Karpas-422 (cell line): ENCODE results near the gene NHSL1. TPM values are rescaled to one million over a fixed set of nuclear protein-coding genes. Genes with fewer than 3 reads are reported as not detected.

Source experiments
- DNase-seq: peaks from one replicate; pipeline ENCODE4 v3.0.0-alpha.2; 2015
- H2AFZ ChIP-seq: fragments of 200-600 bp; sonication (generic); 2 replicates; pipeline ENCODE4 v1.6.1; 2014; ENCODE audit warnings: antibody characterized with exemption, low read length, mixed read lengths
- H3K27ac ChIP-seq: fragments of 200-600 bp; sonication (generic); 2 replicates; pipeline ENCODE4 v1.5.1; 2014; ENCODE audit warnings: mild to moderate bottlenecking, low read length, moderate library complexity
- H3K27me3 ChIP-seq: fragments of 200-600 bp; sonication (generic); 2 replicates; pipeline ENCODE4 v1.6.1; 2014; ENCODE audit warnings: low read length, mixed read lengths
- H3K36me3 ChIP-seq: fragments of 200-600 bp; sonication (generic); 2 replicates; pipeline ENCODE4 v1.6.1; 2014; ENCODE audit warnings: low read length, mixed read lengths; ENCODE audit not compliant: insufficient read depth
- H3K4me1 ChIP-seq: fragments of 200-600 bp; sonication (generic); 2 replicates; pipeline ENCODE4 v1.6.1; 2014; ENCODE audit warnings: mild to moderate bottlenecking, low read length, mixed read lengths
- H3K4me2 ChIP-seq: fragments of 200-600 bp; sonication (generic); 2 replicates; pipeline ENCODE4 v1.6.1; 2014; ENCODE audit warnings: low read length, low read depth, mild to moderate bottlenecking; ENCODE audit not compliant: poor library complexity, severe bottlenecking
- H3K4me3 ChIP-seq: fragments of 200-600 bp; sonication (generic); 2 replicates; pipeline ENCODE4 v1.5.1; 2014; ENCODE audit warnings: mild to moderate bottlenecking, antibody characterized with exemption, low read length, mixed read lengths
- H3K79me2 ChIP-seq: fragments of 200-600 bp; sonication (generic); 2 replicates; pipeline ENCODE4 v1.6.1; 2014; ENCODE audit warnings: mild to moderate bottlenecking, low read length, mixed read lengths
- H3K9ac ChIP-seq: fragments of 200-600 bp; sonication (generic); 2 replicates; pipeline ENCODE4 v1.6.0; 2014; ENCODE audit warnings: low read length
- H3K9me2 ChIP-seq: fragments of 200-600 bp; sonication (generic), shearing (Covaris generic); replicated peaks from 2 replicates; pipeline ENCODE4 v1.6.0; 2014; ENCODE audit warnings: mild to moderate bottlenecking, low read length, moderate library complexity; ENCODE audit not compliant: insufficient read depth
- H3K9me3 ChIP-seq: fragments of 300-700, 200-600 bp; sonication (generic); 2 replicates; pipeline ENCODE4 v1.6.1; 2014; ENCODE audit warnings: low read length, mixed read lengths
- H4K20me1 ChIP-seq: fragments of 200-600 bp; sonication (generic); 2 replicates; pipeline ENCODE4 v1.6.1; 2014; ENCODE audit warnings: mild to moderate bottlenecking, antibody characterized with exemption, low read length, low read depth; ENCODE audit not compliant: insufficient read depth
- total RNA-seq: library from RNA; depleted of rRNA; stranded (reverse); fragments of >200 nt; shearing (Covaris generic); gene quantifications from 2 replicates; pipeline ENCODE4 v1.2.3, GENCODE V29; 2014; ENCODE audit warnings: low replicate concordance

NHSL1 gene
- total RNA-seq, 1 experiment from 2014 or later = 2.6 TPM

DNA sequence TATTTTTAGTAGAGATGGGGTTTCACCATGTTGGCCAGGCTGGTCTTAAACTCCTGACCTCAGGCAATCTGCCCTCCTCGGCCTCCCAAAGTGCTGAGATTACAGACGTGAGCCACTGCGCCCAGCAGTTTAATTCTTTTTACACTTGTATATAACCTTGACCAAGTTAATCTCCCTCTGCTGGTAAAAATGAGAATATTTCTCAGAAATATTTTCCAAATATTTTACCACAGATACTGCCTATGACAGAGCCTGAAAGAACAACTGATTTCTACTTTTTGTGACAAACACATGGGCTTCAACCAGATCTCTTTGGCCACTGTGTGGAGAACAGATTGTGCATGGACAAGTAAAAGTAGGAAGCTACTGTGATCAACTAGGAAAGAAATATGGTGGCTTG lies 21.2 kb upstream of the NHSL1 start:
- Histone ChIP-seq H3K4me3 (no peak overlapping the region), H3K27me3 (no peaks in the 10 kb centered on the region), H3K4me1 (peaks cover 7% of the 10 kb centered on the region), H3K9ac (no peak overlapping the region), H3K79me2 (no peaks in the 10 kb centered on the region), H4K20me1 (no peaks in the 10 kb centered on the region), H3K4me2 (no peak overlapping the region), H3K27ac (no peak overlapping the region), H2AFZ (no peak overlapping the region), H3K36me3 (no peaks in the 10 kb centered on the region), H3K9me2 (no peaks in the 10 kb centered on the region), H3K9me3 (no peaks in the 10 kb centered on the region)
- peak; percentile 71 for DNase-seq

DNA sequence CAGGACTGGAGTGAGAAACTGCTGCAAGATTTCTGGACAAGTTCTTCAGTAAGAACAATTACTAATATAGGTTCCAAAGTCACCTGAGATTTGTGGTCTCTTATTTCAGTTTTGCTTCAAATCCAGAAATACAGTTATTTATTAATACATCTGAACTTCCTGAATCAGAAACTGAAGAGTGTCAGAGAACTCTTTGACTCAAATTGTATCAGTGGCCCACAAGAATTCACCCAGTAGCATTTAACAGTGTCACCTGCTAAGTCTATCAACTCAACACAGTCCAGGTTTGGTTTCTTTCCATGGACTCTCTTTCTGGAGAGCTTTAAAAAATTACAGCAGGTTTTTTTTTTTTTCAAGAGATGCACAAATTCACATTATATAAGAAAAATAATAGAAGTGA lies 18.8 kb upstream of the NHSL1 start:
- peaks cover 7% of the 10 kb centered on the region for H3K4me1 ChIP-seq
- no peaks in the 10 kb centered on the region for H3K36me3 ChIP-seq
- no peaks in the 10 kb centered on the region for H3K9me3 ChIP-seq
- no peak overlapping the region for H3K27ac ChIP-seq
- no peak overlapping the region for H3K4me2 ChIP-seq
- no peaks in the 10 kb centered on the region for H4K20me1 ChIP-seq
- no peak overlapping the region for H3K4me3 ChIP-seq
- H3K79me2 ChIP-seq = no peaks in the 10 kb centered on the region
- H3K9ac ChIP-seq = no peak overlapping the region
- H3K9me2 ChIP-seq = no peaks in the 10 kb centered on the region
- no peak overlapping the region for H2AFZ ChIP-seq
- H3K27me3 ChIP-seq = no peaks in the 10 kb centered on the region
- DNase-seq = no peak

DNA sequence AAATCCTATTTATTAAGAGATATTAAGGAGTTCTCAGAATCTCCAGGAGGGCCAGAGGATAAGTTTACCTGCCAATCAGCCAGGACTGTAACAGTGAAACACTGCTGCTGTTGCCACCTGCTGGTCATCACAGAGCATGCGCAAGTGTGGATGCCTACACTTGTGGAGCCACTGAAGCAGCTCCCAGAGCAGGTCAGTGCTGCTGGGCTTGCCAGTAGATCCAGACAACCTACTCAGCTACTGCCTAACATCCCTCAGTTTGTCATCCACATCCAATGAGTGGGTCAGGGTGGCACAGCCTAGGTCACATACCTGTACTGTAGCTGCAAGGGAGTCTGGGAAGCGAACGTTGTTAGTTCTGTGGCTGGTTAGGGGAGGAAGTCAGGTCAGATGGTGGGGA lies 18.3 kb upstream of the NHSL1 start:
- Histone ChIP-seq H3K9me3 (no peaks in the 10 kb centered on the region), H3K9me2 (no peaks in the 10 kb centered on the region), H4K20me1 (no peaks in the 10 kb centered on the region), H3K27me3 (no peaks in the 10 kb centered on the region), H3K79me2 (no peaks in the 10 kb centered on the region), H3K36me3 (no peaks in the 10 kb centered on the region), H2AFZ (no peak overlapping the region), H3K27ac (no peak overlapping the region), H3K4me2 (no peak overlapping the region), H3K4me1 (peaks cover 7% of the 10 kb centered on the region), H3K4me3 (no peak overlapping the region), H3K9ac (no peak overlapping the region)
- DNase-seq = peak; percentile 80

DNA sequence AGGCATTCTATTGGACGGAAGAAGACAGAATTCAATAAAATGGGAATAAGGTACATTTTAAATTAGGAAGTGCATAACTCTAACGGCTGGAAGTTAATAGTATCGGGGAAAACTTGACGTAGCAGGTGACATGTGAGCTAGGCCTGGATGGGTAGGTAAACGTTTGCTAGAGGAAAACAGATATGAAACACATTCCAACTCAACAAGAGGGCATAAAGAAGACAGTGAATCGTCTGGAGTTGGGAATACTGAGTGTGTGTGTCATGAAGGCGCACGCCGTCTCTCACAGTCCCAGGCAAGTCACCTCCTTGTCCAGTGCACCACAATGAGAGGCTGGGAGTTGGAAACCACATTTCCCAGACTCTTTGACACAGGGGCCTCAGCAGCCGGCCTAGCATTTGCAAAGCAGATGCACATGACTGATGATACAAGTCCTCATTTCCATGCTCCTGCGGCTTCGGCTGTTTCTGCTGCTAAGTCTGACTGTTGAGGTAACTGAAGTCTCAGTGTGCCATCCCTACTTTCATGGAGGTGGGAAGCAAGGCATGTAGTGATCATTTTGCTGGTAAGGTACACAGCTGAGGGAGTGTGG lies 16.5 kb upstream of the NHSL1 start:
- Histone ChIP-seq H2AFZ (0 out of 2 replicates have a peak overlapping the region, but pooled peaks have one; percentile 38), H3K27me3 (no peaks in the 10 kb centered on the region), H3K27ac (no peak overlapping the region), H4K20me1 (no peaks in the 10 kb centered on the region), H3K9me3 (no peaks in the 10 kb centered on the region), H3K4me1 (peaks cover 7% of the 10 kb centered on the region), H3K4me2 (no peak overlapping the region), H3K36me3 (no peaks in the 10 kb centered on the region), H3K79me2 (no peaks in the 10 kb centered on the region), H3K9me2 (no peaks in the 10 kb centered on the region), H3K4me3 (no peak overlapping the region), H3K9ac (no peak overlapping the region)
- no peak for DNase-seq

DNA sequence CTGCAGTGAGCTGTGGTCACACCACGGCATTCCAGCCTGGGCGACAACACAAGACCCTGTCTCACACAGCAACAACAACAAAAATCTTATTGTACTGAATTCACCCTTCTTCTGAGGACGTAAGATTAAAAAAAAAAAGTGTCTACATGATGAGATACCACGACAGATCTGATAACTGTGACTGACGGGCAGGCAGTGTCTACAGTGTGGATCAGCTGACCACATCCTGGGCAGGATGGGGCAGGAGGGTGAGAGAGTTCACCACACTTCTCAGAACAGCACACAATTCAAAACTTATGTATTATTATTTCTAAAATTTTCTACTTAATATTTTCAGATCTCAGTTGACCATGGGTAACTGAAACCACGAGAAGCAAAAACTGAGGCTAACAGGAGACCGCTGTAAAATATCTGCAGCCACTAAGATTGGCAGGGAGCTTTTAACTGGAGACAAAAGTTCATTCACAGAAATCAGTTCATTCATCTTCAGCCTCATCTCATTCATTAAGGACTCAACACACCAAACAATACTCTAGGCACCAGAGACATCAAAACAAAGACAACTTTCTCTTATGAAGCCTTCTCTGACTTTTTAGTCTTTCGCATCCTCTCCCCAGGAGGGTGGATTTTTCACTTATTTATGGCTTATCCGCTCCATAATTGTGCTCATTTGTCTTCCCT lies 15.7 kb upstream of the NHSL1 start:
- Histone ChIP-seq H3K4me2 (no peak overlapping the region), H3K27me3 (no peaks in the 10 kb centered on the region), H3K9ac (no peak overlapping the region), H3K4me3 (no peak overlapping the region), H2AFZ (no peak overlapping the region), H3K27ac (no peak overlapping the region), H3K4me1 (peaks cover 7% of the 10 kb centered on the region), H3K9me2 (no peaks in the 10 kb centered on the region), H3K9me3 (no peaks in the 10 kb centered on the region), H4K20me1 (no peaks in the 10 kb centered on the region), H3K36me3 (no peaks in the 10 kb centered on the region), H3K79me2 (no peaks in the 10 kb centered on the region)
- no peak for DNase-seq

DNA sequence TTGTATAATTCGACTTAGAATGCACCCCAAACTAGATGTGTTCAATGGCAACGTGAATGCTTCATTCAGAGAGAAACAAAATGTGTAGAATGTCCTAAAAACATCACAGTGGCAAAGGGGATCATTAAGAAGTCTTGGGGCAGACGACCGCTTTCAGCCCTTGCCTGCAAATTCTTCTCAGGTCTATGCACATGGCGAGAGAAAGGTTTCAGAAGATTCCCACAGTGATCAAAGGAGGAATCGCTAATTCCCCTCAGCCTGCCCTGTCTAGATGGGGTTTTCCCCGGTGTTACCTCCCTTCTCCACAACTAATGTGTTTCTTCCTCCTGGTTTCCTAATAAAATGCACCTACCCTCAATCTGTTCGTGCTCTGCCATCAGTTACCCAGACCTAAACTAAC lies 13.3 kb upstream of the NHSL1 start:
- Histone ChIP-seq H3K9me2 (no peaks in the 10 kb centered on the region), H3K27ac (no peak overlapping the region), H3K4me1 (peaks cover 7% of the 10 kb centered on the region), H3K9ac (no peak overlapping the region), H2AFZ (no peak overlapping the region), H4K20me1 (no peaks in the 10 kb centered on the region), H3K27me3 (no peaks in the 10 kb centered on the region), H3K36me3 (no peaks in the 10 kb centered on the region), H3K4me2 (no peak overlapping the region), H3K9me3 (no peaks in the 10 kb centered on the region), H3K79me2 (no peaks in the 10 kb centered on the region), H3K4me3 (no peak overlapping the region)
- no peak for DNase-seq

DNA sequence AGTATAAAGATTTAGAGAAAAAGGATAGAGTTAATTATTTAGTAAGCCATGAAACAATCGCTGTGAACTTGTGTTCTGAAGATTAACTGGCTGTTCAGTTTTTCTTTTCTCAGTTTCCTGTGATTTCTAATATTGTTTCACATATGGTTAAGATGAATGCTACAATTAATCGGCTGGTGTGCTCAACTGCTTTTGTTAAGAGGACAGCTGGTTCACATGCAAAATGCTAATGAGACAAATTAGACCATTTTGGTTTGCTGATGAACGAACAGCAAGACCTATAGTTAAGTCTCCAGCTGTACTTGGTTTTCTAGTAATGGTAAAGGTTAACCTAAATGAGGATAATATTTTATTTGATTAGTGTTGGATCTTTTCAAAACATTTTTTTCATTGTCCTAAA lies 10.8 kb upstream of the NHSL1 start:
- H4K20me1 ChIP-seq = no peaks in the 10 kb centered on the region
- H3K27me3 ChIP-seq = no peaks in the 10 kb centered on the region
- H3K9me2 ChIP-seq = no peaks in the 10 kb centered on the region
- no peak for DNase-seq
- no peak overlapping the region for H3K4me3 ChIP-seq
- no peaks in the 10 kb centered on the region for H3K36me3 ChIP-seq
- no peak overlapping the region for H3K27ac ChIP-seq
- no peak overlapping the region for H3K9ac ChIP-seq
- H3K79me2 ChIP-seq = no peaks in the 10 kb centered on the region
- no peaks in the 10 kb centered on the region for H3K4me1 ChIP-seq
- H2AFZ ChIP-seq = no peak overlapping the region
- no peak overlapping the region for H3K4me2 ChIP-seq
- no peaks in the 10 kb centered on the region for H3K9me3 ChIP-seq

DNA sequence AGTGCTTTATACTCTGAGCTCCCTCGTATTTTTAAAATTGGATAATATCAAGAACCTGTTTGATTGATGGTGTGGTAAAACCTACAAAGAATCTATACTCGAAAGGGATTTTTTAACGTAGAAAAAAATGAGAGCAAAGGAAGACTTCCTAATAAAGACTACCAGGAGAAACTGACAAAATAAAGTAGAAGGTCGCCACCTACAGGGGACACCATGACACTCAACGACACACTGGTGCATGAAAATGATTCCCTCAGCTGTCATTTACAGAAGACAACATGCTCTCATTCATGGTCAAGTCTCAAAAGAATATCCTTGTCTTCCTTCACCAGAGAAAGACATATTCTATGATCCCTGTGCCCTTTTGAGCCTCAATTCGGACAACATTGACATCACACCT lies 10.1 kb upstream of the NHSL1 start:
- Histone ChIP-seq H3K27me3 (no peaks in the 10 kb centered on the region), H2AFZ (no peak overlapping the region), H3K36me3 (no peaks in the 10 kb centered on the region), H3K27ac (no peak overlapping the region), H3K9me3 (no peaks in the 10 kb centered on the region), H3K4me2 (no peak overlapping the region), H3K4me3 (no peak overlapping the region), H3K9ac (no peak overlapping the region), H3K4me1 (no peaks in the 10 kb centered on the region), H4K20me1 (no peaks in the 10 kb centered on the region), H3K79me2 (no peaks in the 10 kb centered on the region), H3K9me2 (no peaks in the 10 kb centered on the region)
- peak; percentile 76 for DNase-seq
